ENCODE results near the gene STX8.

The STX8 gene

GRCh38 chr17:9410301-9410700, 165.3 kb downstream of the STX8 start:
- DNase-seq (ENCODE audit: low read depth): no peak
- no peak for TF ChIP-seq CTCF (IDR thresholded peaks at IDR 0.05; ENCODE audit: insufficient read depth, low read depth, low read length, missing control alignments)
- no peak overlapping the region for H3K4me3 ChIP-seq (ENCODE audit: low read length)

- TF ChIP-seq CTCF (IDR thresholded peaks at IDR 0.05; ENCODE audit: insufficient read depth, low read depth, low read length, missing control alignments): no peak
- no peak for DNase-seq (ENCODE audit: low read depth)
- H3K4me3 ChIP-seq (ENCODE audit: low read length): no peak overlapping the region
Observed at GRCh38 chr17:9409878-9410277, 165.7 kb downstream of the STX8 start.

- H3K4me3 ChIP-seq (ENCODE audit: low read length): no peak overlapping the region
Observed at GRCh38 chr17:9408868-9409829, 166.5 kb downstream of the STX8 start.

GRCh38 chr17:9408381-9408780, 167.2 kb downstream of the STX8 start:
- no peak overlapping the region for H3K4me3 ChIP-seq (ENCODE audit: low read length)
- no peak for TF ChIP-seq CTCF (IDR thresholded peaks at IDR 0.05; ENCODE audit: insufficient read depth, low read depth, low read length, missing control alignments)
- peak; percentile 68 for DNase-seq (ENCODE audit: low read depth)

More at GRCh38 chr17:9408868-9409829, 166.5 kb downstream of the STX8 start:
- DNase-seq (ENCODE audit: low read depth): peak; percentile 75
- no peak for TF ChIP-seq CTCF (IDR thresholded peaks at IDR 0.05; ENCODE audit: insufficient read depth, low read depth, low read length, missing control alignments)

GRCh38 chr17:9406046-9406606, 169.5 kb downstream of the STX8 start:
- H3K4me3 ChIP-seq (ENCODE audit: low read length): no peak overlapping the region
- no peak for TF ChIP-seq CTCF (IDR thresholded peaks at IDR 0.05; ENCODE audit: insufficient read depth, low read depth, low read length, missing control alignments)
- no peak for DNase-seq (ENCODE audit: low read depth)

- DNase-seq (ENCODE audit: low read depth): peak; percentile 20
- TF ChIP-seq CTCF (IDR thresholded peaks at IDR 0.05; ENCODE audit: insufficient read depth, low read depth, low read length, missing control alignments): no peak
- H3K4me3 ChIP-seq (ENCODE audit: low read length): no peak overlapping the region
Observed at GRCh38 chr17:9403257-9403656, 172.4 kb downstream of the STX8 start.
